DMS 273 (cell line): ENCODE measurements around the gene TFPI.
"Not testable (repeated sequence)": the region's sequence is repeated elsewhere in the genome, so short reads cannot be mapped to it uniquely, and the experiment has no call there.

Source experiments
- DNase-seq: peaks from one replicate; lab custom pipeline; 2025; ENCODE audit not compliant: unreplicated experiment; lab: John Stamatoyannopoulos, UW

Gene TFPI

GRCh38 chr2:187554704-187555082 is 458 bp upstream of the TFPI start:
- DNase-seq: no peak

GRCh38 chr2:187552828-187553681 is 1.2 kb downstream of the TFPI start:
- peak; percentile 10 for DNase-seq

DNA sequence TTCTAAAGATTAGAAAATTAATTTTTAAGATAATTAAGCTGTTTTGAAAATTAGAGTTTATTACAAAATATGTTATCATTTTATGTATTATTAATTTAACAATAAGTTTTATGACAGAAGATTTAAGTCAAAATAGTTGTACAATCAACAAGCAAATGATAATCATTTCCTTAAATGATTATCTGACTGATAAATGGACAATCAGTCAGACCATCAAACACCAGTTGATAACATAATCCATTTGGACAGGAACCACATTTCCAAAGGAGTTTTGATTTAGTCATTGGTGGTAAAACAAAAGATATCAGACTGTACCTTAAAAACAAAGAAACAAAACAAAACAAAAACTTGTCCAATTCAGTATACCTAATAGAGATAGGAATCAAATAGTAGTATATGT is 1.9 kb downstream of the TFPI start:
- DNase-seq: no peak

- no peak for DNase-seq
Observed at GRCh38 chr2:187550857-187551256, 3.4 kb downstream of the TFPI start.

DNA sequence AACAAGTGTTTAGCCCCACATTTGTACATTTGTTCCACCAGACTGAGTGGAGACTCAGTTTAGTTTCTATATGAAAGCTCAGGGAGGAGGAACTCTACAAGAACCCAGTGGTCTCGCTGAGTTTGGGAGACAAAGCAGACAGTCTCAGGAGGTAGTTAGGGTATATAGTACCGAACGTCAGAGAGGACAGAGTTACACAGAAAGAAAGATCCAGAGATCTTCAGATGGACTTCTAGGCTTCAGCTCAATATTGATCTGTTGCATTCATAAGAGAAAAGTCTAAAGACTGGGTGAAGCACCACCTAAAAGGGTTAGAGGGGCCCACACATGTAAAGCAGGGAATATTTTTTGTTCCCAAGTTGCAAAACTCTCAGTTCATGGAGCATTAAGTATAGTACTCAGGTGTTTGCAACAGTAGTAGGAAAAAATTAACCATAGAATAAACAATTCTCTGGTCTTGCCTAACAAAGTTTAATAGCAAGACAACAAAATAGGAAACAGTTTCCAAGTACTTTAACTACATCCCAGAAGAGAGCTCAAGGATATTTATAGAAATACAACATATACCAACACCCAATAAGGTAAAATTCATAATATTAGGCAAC is 4.2 kb downstream of the TFPI start:
- DNase-seq: no peak

- no peak for DNase-seq
Observed at GRCh38 chr2:187549193-187549592, 5.0 kb downstream of the TFPI start.

GRCh38 chr2:187548656-187549055 is 5.6 kb downstream of the TFPI start:
- DNase-seq: no peak

DNA sequence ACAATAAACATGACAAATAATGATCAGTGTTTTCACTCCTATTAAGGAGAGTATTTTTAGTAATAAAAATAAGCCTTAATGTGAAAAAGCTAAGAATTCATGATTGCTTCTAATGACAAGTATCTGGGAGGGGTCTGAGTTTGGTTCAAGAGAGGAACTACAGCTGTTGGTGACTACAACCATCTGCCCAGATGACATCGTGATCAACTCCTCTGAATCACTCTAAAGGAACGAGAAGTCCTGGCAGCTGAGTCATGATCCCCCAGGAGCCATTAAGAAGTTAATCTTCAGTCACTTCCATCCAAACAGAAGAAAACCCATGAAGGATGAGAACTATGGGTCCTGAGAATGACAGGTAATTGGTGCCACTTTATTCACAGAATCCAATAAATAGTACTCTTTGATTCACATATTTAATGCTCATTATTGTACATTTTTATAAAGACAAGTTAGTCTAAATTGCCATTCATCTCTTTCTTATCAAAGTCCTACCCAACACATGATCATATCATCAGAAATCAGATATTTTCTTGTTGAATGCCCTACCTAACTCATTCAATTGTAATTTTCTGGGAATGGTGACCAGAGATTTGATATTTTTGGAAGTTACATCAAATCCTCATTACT is 6.8 kb downstream of the TFPI start:
- DNase-seq: peak; percentile 75

DNA sequence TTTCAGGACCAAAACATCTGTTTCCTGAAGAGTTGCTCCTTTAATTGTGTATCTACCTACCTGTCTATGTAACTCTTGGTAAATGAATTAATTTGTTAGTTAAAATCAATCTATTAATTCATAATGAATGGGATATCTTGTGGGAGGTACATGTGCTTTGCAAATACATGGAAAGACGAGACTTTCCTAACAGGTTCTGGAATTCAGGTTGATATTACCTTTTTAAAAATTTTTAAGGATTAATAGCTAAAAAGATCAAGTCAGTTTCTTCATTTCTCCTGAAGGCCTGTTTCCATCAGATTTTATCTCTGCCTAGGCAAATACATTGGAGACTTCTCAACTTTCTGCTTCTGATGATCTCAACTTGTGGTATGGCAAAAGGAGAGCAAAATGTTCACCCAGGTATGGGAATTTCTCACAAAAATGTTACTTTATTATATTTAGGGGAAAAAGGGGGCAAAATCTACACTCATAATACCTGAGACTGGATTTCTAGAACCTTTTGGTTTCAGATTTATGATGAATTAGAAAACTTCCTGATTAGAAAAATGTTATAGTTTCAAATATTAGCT is 7.4 kb downstream of the TFPI start:
- no peak for DNase-seq

GRCh38 chr2:187545238-187545751 is 8.9 kb downstream of the TFPI start:
- DNase-seq: no peak

GRCh38 chr2:187544371-187545080 is 9.7 kb downstream of the TFPI start:
- DNase-seq: no peak

DNA sequence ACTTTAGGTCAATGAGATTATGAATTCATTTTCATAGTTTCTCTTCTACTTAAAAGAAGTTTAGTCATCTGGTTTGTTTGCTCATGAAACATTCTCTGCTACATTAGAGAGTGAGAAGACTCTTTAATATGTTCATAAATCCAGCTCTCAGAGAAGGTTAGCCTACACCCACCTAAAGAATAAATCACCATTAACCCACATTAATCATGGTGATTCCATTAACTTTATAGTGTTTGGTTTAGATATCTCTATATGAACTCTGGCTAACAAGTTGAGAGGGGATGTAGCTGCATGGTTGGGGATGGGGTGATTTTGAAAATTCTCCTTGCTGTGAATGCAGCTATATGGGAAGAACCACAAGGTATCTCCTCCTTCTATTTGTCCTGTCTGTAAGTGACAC is 10.7 kb downstream of the TFPI start:
- no peak for DNase-seq

DNA sequence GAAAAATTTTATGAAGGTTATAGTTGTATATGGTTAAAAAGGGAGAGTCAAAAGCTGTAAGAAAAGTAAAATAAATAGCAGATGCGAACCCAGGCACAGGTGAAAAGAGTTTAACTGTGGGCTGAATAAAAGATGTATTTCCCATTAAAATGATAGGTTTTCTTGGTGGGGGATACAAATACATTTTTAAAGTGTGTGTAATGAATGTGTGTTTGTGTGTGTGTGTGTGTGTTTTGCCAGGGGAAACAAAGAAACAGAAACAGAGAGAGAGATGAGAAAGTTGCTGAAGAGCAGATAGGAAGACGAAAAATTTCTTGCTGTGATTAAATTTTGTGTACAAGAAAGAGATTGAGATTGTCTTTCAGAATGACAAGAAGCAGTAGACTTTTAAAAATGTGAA is 12.1 kb downstream of the TFPI start:
- no peak for DNase-seq

DNA sequence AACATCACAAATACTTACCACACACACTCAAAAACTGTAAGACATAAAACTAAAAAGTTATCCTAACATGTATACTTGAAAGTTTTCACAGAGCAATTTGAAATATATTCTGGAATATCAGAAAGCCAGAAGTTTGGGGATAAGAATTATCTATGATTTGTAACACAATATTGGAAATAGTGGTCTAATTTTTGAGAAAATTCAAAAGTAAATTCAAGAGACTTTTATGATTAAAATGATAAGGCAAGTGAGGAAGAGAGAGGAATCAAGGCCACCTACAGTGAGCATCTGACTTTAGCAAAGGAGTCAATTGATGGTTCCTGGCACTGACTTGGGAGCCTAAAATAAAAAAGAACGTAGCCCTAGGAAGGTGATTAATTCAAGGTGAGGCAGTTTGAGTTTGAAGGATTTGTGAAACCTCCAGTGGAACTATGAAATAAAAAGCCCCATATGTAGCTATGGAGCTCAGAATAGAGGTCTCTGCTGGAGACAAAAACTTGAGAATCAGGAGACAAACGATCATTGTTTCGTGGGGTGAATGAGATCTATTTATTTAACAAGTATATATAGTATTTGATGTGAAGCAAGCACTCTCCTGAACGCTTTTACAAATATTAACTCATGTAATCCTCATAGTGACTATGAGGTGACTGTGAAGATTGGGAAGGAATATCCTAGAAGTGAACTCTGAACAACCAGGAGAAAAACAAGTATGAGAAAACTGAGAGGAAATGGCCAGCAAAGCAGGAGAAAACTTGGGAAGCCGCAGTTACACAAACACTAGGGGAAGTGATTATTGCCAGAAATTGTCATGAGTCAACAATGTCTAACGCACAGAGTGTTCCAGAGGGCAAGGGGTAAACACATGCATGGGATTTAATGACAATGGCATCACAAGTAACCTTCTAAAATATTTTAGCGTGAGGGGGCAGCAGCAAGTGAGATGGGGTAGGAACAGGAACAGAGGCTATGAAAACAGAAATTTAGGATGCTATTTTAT is 12.8 kb downstream of the TFPI start:
- no peak for DNase-seq

GRCh38 chr2:187538222-187538621 is 16.0 kb downstream of the TFPI start:
- DNase-seq: not testable (repeated sequence)

GRCh38 chr2:187535381-187535780 is 18.9 kb downstream of the TFPI start:
- DNase-seq: not testable (repeated sequence)

DNA sequence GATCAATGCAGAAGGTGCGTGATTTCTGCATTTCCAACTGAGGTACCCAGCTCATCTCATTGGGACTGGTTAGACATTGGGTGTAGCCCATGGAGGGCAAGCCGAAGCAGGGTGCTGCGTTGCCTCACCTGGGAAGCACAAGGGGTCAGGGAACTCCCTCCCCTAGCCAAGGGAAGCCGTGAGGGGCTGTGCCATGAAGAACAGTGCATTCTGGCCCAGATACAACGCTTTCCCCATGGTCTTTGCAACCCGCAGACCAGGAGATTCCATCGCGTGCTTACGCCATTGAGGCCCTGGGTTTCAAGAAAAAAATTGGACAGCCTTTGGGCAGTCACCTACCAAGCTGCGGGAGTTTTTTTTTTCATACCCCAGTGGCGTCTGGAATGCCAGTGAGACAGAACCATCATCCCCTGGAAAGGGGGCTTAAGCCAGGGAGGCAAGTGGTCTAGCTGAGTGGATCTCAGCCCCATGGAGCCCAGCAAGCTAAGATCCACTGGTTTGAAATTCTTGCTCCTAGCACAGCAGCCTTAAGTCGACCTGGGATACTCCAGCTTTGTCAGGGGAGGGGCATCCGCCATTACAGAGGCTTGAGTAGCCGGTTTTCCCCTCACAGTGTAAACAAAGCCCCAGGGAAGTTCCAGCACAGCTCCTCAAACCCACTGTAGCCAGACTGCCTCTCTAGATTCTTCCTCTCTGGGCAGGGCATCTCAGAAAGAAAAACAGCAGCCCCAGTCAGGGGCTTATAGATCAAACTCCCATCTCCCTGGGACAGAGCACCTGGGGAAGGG is 21.7 kb downstream of the TFPI start:
- DNase-seq: no peak

DNA sequence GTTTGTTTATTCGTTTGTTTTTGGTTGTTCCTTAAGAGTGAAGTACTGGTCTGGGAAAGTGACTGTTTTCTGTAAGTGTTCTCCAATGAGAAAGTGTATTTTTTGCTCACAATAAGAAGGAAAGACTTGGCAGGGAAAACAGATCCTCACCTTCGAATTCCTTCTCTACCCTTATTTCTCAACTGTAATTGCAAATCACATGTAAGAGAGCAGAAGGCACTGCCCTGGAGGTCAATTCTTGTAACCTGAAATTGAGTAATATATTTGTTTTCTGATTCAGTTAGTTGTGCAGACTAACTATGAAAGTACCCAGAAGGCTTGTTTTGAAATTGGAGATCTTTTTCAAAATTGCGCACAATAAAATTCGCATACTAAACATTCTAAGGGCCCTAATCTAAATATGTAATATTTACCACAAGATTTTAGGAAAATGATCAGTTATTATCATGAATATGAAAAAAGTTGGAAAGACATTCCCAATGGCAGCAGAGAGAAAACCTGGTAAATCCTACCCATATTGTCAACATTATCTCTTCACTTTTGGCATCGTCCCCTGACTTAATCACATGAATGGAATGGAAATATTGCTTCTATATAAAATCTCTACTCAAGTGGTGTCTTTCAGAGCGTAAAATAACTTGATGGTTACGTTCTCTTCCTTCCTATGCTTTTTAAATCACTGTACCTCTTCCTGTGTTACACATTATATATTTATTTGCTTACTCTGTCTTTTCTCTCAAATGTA is 24.1 kb downstream of the TFPI start:
- DNase-seq: no peak
